ENCODE data around the gene SRM. TPM values are rescaled to one million over a fixed set of nuclear protein-coding genes. Genes with fewer than 3 reads are reported as not detected.

Gene SRM
- total and polyA plus RNA-seq, 7 experiments from 2014 or later = 30.9 to 128 (median 45.9) TPM

DNA sequence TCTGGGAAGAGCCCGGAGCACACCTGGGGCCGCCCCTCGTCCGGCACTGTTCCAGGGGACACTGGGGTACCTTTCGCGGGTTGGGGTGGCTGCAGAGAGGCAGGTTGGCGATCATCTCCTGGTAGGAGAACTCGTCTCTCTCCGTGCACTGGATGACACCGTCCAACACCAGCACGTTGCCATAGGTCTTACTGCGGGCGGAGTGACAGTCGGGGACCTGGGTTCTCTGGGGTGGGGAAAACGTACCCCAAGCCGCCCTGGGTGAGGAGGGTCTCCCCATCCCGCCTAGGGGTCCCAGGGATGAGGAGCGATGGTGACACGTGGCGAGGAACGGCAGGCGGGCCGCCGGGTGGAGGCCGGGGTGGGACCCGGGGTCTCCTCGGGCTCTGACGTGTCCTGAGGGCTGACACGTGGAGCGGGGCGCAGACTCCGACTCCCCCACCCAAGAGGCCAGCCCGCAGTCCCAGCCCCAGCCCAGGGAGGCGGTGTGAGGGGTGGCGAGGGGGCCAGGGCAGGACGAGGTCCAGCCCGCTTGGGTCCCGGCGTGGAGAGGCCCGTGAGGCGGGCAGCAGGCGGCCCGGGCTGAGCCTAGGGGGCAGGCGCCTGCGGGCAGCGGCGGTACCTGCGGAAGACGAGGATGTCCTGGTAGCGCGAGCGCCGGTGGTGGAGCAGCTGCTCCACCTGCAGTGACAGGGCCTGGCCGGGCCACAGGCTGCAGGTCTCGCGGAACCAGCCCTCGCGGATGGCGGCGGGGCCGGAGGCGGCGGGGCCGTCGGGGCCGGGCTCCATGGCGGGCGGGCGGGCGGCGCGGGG, 457 bp downstream of the SRM start:
- Mint-ChIP-seq H3K27ac (peak overlapping the region; percentile 72 to 95 (median 82)), H3K36me3 (peaks cover 0 to 12% (median 0%) of the 10 kb centered on the region in 5 donors), H3K4me1 (peaks cover 6 to 37% (median 24%) of the 10 kb centered on the region in 7 donors), H3K27me3 (no peaks in the 10 kb centered on the region), H3K9me3 (no peaks in the 10 kb centered on the region), H3K4me3 (peak overlapping the region; percentile 85 to 98 (median 93))
- DNase-seq = peak in 3 of 9 donors; percentile 11 to 35 (median 13)
- no peaks in the 10 kb centered on the region for H3K27me3 ChIP-seq (ENCODE audit: control insufficient read depth in 2 of 2, insufficient read depth in 2 of 2, low read length in 2 of 2)
- peak; percentile 25 for ATAC-seq
- POLR2A ChIA-PET = interaction anchor here (1.0 to 2.9 kb wide), 4 partner anchors 28 to 47 kb away, joined by 3 to 12 read pairs (median 5); partner anchors contain the start of genes EXOSC10 and TARDBP
- intact Hi-C loops (cut with micrococcal nuclease) = no loop called here
- CTCF ChIA-PET = interaction anchor here (2.3 kb wide), 1 partner anchor 21 kb away, joined by 11 read pairs; no protein-coding TSS in a partner anchor
- H3K27ac ChIP-seq (ENCODE audit: low read depth, low read length) = peak overlapping the region; percentile 83
- peak overlapping the region; percentile 65 for H3K4me3 ChIP-seq (ENCODE audit: low read length)
- H3K9me3 ChIP-seq (ENCODE audit: control insufficient read depth in 2 of 3, low read length in 3 of 3) = no peaks in the 10 kb centered on the region
- H3K4me1 ChIP-seq (ENCODE audit: control insufficient read depth in 2 of 2, insufficient read depth in 2 of 2, low read length in 2 of 2) = peaks cover 5 to 19% of the 10 kb centered on the region in 2 donors
- H3K36me3 ChIP-seq (ENCODE audit: control insufficient read depth in 2 of 3, insufficient read depth in 3 of 3, low read length in 3 of 3) = peaks cover 0 to 20% (median 5%) of the 10 kb centered on the region in 3 experiments

DNA sequence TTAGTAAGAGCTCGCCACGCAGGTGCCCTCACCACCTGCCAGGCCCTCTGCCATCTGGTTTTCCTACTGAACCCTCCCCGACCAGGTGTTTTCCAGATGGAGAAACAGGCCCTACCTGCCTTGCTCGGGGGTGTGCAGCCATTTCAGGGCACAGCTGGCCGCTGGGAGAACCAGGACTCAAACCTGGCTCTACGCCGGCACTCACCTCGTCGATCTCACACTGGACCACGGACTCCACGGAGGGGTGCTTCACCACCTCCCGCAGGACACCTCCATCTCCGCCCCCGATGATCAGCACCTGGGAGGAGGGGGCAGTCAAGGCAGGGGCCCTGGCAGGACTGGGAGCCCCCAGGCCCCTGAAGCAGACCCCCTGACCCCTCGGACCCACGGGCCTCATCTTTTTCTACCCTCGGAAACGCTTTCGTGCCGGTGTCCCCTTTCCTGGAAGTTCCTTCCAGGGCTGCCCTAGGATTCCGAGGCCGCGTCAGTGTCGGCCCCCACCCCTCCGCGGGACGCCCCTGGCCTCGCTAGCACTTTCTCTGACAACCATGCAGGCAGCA, 1.1 kb downstream of the SRM start:
- POLR2A ChIA-PET = interaction anchor here (0.7 to 1.1 kb wide), 2 partner anchors 22 to 39 kb away, joined by 3 to 5 read pairs; no protein-coding TSS in a partner anchor
- CTCF ChIA-PET = interaction anchor here (0.7 to 1.0 kb wide), 4 partner anchors 21 to 683 kb away, joined by 3 to 5 read pairs (median 3); no protein-coding TSS in a partner anchor
- no peak for ATAC-seq
- Histone ChIP-seq H3K36me3 (ENCODE audit: control insufficient read depth in 2 of 3, insufficient read depth in 3 of 3, low read length in 3 of 3) (peaks cover 0 to 25% (median 5%) of the 10 kb centered on the region in 3 experiments), H3K4me3 (ENCODE audit: low read length) (peak overlapping the region; percentile 65), H3K9me3 (ENCODE audit: control insufficient read depth in 2 of 3, low read length in 3 of 3) (no peaks in the 10 kb centered on the region), H3K27me3 (ENCODE audit: control insufficient read depth in 2 of 2, insufficient read depth in 2 of 2, low read length in 2 of 2) (no peaks in the 10 kb centered on the region), H3K4me1 (ENCODE audit: control insufficient read depth in 2 of 2, insufficient read depth in 2 of 2, low read length in 2 of 2) (peaks cover 5 to 19% of the 10 kb centered on the region in 2 donors), H3K27ac (ENCODE audit: low read depth, low read length) (peak overlapping the region; percentile 83)
- Mint-ChIP-seq H3K27ac (peak overlapping the region; percentile 32 to 95 (median 82)), H3K36me3 (peaks cover 0 to 11% (median 0%) of the 10 kb centered on the region in 5 donors), H3K4me1 (peaks cover 6 to 37% (median 24%) of the 10 kb centered on the region in 7 donors), H3K27me3 (no peaks in the 10 kb centered on the region), H3K4me3 (peak overlapping the region; percentile 85 to 98 (median 93)), H3K9me3 (no peaks in the 10 kb centered on the region)
- no peak for DNase-seq
- intact Hi-C loops (cut with micrococcal nuclease) = no loop called here

DNA sequence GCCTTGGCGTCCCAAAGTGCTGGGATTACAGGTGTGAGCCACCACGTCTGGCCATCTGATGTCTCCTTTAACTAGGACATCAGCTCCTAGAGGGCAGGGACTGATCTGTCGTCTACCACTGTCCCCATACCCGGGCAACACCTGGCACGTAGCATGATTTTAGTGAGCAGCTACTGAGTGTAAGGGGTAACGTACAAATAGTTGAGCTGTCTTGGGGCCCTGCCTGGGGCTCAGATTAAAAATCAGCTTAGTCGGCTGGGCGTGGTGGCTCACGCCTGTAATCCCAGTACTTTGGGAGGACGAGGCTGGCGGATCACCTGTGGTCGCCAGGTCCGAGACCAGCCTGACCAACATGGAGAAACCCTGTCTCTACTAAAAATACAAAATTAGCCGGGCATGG, 1.8 kb downstream of the SRM start:
- H3K4me1 ChIP-seq (ENCODE audit: control insufficient read depth in 2 of 2, insufficient read depth in 2 of 2, low read length in 2 of 2) = peaks cover 5 to 19% of the 10 kb centered on the region in 2 donors
- Mint-ChIP-seq H3K9me3 (no peaks in the 10 kb centered on the region), H3K4me3 (peak overlapping the region in 9 of 10 donors; percentile 8 to 98 (median 80)), H3K36me3 (peaks cover 0 to 11% (median 0%) of the 10 kb centered on the region in 5 donors), H3K4me1 (peaks cover 6 to 33% (median 21%) of the 10 kb centered on the region in 7 donors), H3K27ac (peak overlapping the region in 3 of 9 donors; percentile 5 to 73 (median 31)), H3K27me3 (no peaks in the 10 kb centered on the region)
- no peaks in the 10 kb centered on the region for H3K9me3 ChIP-seq (ENCODE audit: control insufficient read depth in 2 of 3, low read length in 3 of 3)
- intact Hi-C loops (cut with micrococcal nuclease) = no loop called here
- no peaks in the 10 kb centered on the region for H3K27me3 ChIP-seq (ENCODE audit: control insufficient read depth in 2 of 2, insufficient read depth in 2 of 2, low read length in 2 of 2)
- ATAC-seq (no peak), DNase-seq (no peak)
- ChIA-PET CTCF (interaction anchor here (0.7 to 1.0 kb wide), 3 partner anchors 20 to 628 kb away, joined by 3 to 5 read pairs (median 3); no protein-coding TSS in a partner anchor), POLR2A (interaction anchor here (0.6 to 1.1 kb wide), 4 partner anchors 23 to 43 kb away, joined by 3 to 5 read pairs (median 4); partner anchors contain the start of gene EXOSC10)
- H3K4me3 ChIP-seq (ENCODE audit: low read length) = no peak overlapping the region
- H3K36me3 ChIP-seq (ENCODE audit: control insufficient read depth in 2 of 3, insufficient read depth in 3 of 3, low read length in 3 of 3) = peaks cover 0 to 25% (median 5%) of the 10 kb centered on the region in 3 experiments
- no peak overlapping the region for H3K27ac ChIP-seq (ENCODE audit: low read depth, low read length)

DNA sequence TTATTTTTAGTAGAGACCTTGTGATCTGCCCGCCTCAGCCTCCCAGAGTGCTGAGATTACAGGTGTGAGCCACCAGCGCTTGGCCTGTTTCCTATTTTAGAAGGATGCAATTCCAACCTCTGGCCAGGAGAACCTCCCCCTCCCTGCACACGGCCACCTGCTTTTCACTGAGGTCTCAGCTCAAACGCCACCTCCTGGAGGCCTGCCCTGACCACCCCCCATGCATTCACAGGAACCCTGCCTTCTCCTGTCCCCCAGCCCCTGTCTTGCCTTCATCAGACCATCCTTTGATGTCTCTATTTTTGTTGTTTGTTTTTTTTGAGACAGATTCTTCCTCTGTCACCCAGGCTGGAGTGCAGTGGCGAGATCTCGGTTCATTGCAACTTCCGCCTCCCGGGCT, 2.3 kb downstream of the SRM start:
- H3K4me1 Mint-ChIP-seq = peaks cover 1 to 28% (median 17%) of the 10 kb centered on the region in 7 donors
- no peaks in the 10 kb centered on the region for H3K27me3 Mint-ChIP-seq
- Histone ChIP-seq H3K36me3 (ENCODE audit: control insufficient read depth in 2 of 3, insufficient read depth in 3 of 3, low read length in 3 of 3) (peaks cover 0 to 25% (median 5%) of the 10 kb centered on the region in 3 experiments), H3K4me1 (ENCODE audit: control insufficient read depth in 2 of 2, insufficient read depth in 2 of 2, low read length in 2 of 2) (peaks cover 5 to 19% of the 10 kb centered on the region in 2 donors), H3K27ac (ENCODE audit: low read depth, low read length) (no peak overlapping the region), H3K27me3 (ENCODE audit: control insufficient read depth in 2 of 2, insufficient read depth in 2 of 2, low read length in 2 of 2) (no peaks in the 10 kb centered on the region), H3K4me3 (ENCODE audit: low read length) (no peak overlapping the region), H3K9me3 (ENCODE audit: control insufficient read depth in 2 of 3, low read length in 3 of 3) (no peaks in the 10 kb centered on the region)
- intact Hi-C loops (cut with micrococcal nuclease) = no loop called here
- peak overlapping the region in 7 of 10 donors; percentile 25 to 98 (median 46) for H3K4me3 Mint-ChIP-seq
- ChIA-PET POLR2A (interaction anchor here (0.6 to 1.1 kb wide), 4 partner anchors 23 to 585 kb away, joined by 3 to 4 read pairs (median 3); partner anchors contain the start of gene EXOSC10), CTCF (no interaction called here)
- H3K27ac Mint-ChIP-seq = peak overlapping the region in 2 of 9 donors; percentile 31 to 71
- DNase-seq = no peak
- no peaks in the 10 kb centered on the region for H3K9me3 Mint-ChIP-seq
- ATAC-seq = no peak
- peaks cover 0 to 11% (median 0%) of the 10 kb centered on the region in 5 donors for H3K36me3 Mint-ChIP-seq

DNA sequence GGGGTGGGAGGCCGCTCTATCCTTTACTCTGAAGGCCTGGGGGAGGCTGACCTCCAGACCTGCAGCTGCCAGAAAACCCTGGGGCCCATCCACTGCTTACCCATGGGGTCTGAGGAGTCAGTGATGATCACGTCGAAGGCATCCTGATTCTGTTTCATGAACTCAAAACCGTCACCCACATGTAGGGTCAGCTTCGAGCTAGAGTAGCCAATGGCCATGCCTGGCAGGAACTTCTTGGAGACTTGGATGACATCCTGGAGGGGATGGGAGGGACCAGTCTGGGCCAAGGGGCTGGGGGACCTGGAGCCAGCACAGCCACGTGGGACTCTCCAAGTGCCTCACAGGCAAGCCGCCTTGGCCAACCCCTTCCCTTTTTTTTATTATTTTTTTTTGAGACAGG, 3.3 kb downstream of the SRM start:
- POLR2A ChIA-PET = interaction anchor here (0.6 kb wide), 1 partner anchor 512 kb away, joined by 3 read pairs; no protein-coding TSS in a partner anchor

DNA sequence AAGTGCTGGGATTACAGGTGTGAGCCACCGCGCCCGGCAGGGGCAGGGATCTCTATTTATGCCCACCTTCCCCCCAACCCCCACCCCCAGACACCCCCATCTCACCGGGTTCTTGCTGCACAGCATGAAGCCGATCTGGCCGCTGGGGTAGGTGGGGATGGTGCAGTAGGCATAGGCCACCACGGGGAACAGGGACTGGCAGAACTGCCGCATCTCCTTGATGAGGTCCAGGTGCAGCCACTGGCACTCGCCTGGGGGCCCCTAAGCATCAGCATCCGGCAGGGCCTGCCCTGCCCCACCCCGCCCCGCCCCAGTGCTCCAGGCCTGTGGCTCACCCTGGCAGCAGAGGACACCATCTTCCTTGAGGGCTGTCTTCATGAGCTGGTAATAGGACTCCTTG, 4.1 kb downstream of the SRM start:
- ChIA-PET POLR2A (interaction anchor here (0.6 kb wide), 1 partner anchor 513 kb away, joined by 3 read pairs; no protein-coding TSS in a partner anchor), CTCF (interaction anchor here (1.2 kb wide), 1 partner anchor 18 kb away, joined by 3 read pairs; no protein-coding TSS in a partner anchor)
- Histone ChIP-seq H3K4me1 (ENCODE audit: control insufficient read depth in 2 of 2, insufficient read depth in 2 of 2, low read length in 2 of 2) (peaks cover 2 to 9% of the 10 kb centered on the region in 2 donors), H3K27ac (ENCODE audit: low read depth, low read length) (no peak overlapping the region), H3K4me3 (ENCODE audit: low read length) (no peak overlapping the region), H3K9me3 (ENCODE audit: control insufficient read depth in 2 of 3, low read length in 3 of 3) (no peaks in the 10 kb centered on the region), H3K36me3 (ENCODE audit: control insufficient read depth in 2 of 3, insufficient read depth in 3 of 3, low read length in 3 of 3) (peaks cover 0 to 25% (median 5%) of the 10 kb centered on the region in 3 experiments), H3K27me3 (ENCODE audit: control insufficient read depth in 2 of 2, insufficient read depth in 2 of 2, low read length in 2 of 2) (no peaks in the 10 kb centered on the region)
- intact Hi-C loops (cut with micrococcal nuclease) = no loop called here
- peaks cover 0 to 13% (median 9%) of the 10 kb centered on the region in 7 donors for H3K4me1 Mint-ChIP-seq
- ATAC-seq (no peak), DNase-seq (no peak)
- no peaks in the 10 kb centered on the region for H3K9me3 Mint-ChIP-seq
- peaks cover 0 to 8% (median 0%) of the 10 kb centered on the region in 5 donors for H3K36me3 Mint-ChIP-seq
- H3K27me3 Mint-ChIP-seq = no peaks in the 10 kb centered on the region
- H3K4me3 Mint-ChIP-seq = no peak overlapping the region
- H3K27ac Mint-ChIP-seq = no peak overlapping the region

More for the DNA sequence above, 3.3 kb downstream of the SRM start:
- no peaks in the 10 kb centered on the region for H3K9me3 ChIP-seq (ENCODE audit: control insufficient read depth in 2 of 3, low read length in 3 of 3)
- intact Hi-C loops (cut with micrococcal nuclease) = no loop called here
- Mint-ChIP-seq H3K27me3 (no peaks in the 10 kb centered on the region), H3K4me1 (peaks cover 0 to 18% (median 15%) of the 10 kb centered on the region in 7 donors), H3K9me3 (no peaks in the 10 kb centered on the region), H3K36me3 (peaks cover 0 to 11% (median 0%) of the 10 kb centered on the region in 5 donors), H3K4me3 (no peak overlapping the region), H3K27ac (peak overlapping the region in 1 of 9 donors; percentile 12)
- CTCF ChIA-PET = interaction anchor here (1.2 kb wide), 1 partner anchor 19 kb away, joined by 3 read pairs; no protein-coding TSS in a partner anchor
- H3K4me1 ChIP-seq (ENCODE audit: control insufficient read depth in 2 of 2, insufficient read depth in 2 of 2, low read length in 2 of 2) = peaks cover 5 to 11% of the 10 kb centered on the region in 2 donors
- peaks cover 0 to 25% (median 5%) of the 10 kb centered on the region in 3 experiments for H3K36me3 ChIP-seq (ENCODE audit: control insufficient read depth in 2 of 3, insufficient read depth in 3 of 3, low read length in 3 of 3)
- no peak for ATAC-seq
- no peak overlapping the region for H3K27ac ChIP-seq (ENCODE audit: low read depth, low read length)
- no peak overlapping the region for H3K4me3 ChIP-seq (ENCODE audit: low read length)
- no peaks in the 10 kb centered on the region for H3K27me3 ChIP-seq (ENCODE audit: control insufficient read depth in 2 of 2, insufficient read depth in 2 of 2, low read length in 2 of 2)
- no peak for DNase-seq
